IPS DF 4.7 (cell line): ENCODE data around the gene ERLIN1.

Experiments used
- DNase-seq: peaks from one replicate; pipeline ENCODE4 v3.0.0-alpha.2; 2013; ENCODE audit warnings: low spot score; ENCODE audit errors: extremely low read depth

The ERLIN1 gene

GRCh38 chr10:100185364-100186252, at the start of gene ERLIN1:
Gene ERLIN1, minus strand, starts transcription at chr10:100186029. Its CDS starts 403 bp downstream, at chr10:100185626.
- DNase-seq, result no peak

- DNase-seq, result no peak
These were observed 46.3 kb upstream of the ERLIN1 start for GRCh38 chr10:100232101-100232500.

GRCh38 chr10:100229819-100230422, 44.1 kb upstream of the ERLIN1 start:
- no peak for DNase-seq

GRCh38 chr10:100223879-100224278, 38.0 kb upstream of the ERLIN1 start:
- DNase-seq, result no peak

DNA sequence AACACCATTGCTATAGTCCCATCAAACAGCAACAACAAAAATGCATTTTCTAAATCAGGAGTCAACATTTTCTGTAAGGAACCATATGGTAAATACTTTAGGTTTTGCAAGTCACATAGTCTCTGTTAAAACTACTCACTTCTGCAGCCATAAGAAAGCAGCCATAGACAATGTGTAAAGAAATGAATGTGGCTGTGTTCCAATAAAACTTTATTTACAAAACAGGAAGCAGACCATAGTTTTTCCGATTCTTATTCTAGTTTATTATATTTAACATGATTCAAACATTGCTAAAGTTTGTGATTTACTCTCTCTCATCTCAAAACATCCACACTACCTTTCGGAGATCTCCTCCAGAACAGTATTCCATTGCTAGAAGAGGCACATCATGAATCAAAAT, 36.7 kb upstream of the ERLIN1 start:
- DNase-seq, result no peak

- DNase-seq, result no peak
These were observed 30.2 kb upstream of the ERLIN1 start for GRCh38 chr10:100216006-100216405.

GRCh38 chr10:100209303-100209702, 23.5 kb upstream of the ERLIN1 start:
- DNase-seq, result no peak

- DNase-seq, result no peak
These were observed 22.4 kb upstream of the ERLIN1 start for GRCh38 chr10:100208276-100208675.

DNA sequence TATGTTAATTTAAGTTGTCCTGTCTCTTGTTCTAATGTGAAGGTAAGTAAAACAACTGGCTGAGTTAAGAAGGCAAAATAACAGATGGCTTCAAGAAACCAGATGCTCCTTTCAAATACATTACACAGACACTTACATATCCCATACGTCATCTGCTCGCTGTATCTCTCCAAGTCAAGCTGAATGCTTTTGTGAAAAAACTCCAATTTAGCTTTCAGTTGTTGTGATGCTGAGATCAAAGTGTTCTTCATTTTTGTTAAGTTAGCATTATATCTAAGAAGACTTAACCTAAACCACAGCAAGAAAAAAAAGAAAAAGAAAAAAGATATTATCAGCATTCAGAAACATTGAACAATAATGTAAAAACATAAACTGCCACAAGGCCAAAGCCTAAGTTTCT, 18.5 kb upstream of the ERLIN1 start:
- DNase-seq, result no peak

- no peak for DNase-seq
These were observed 15.7 kb upstream of the ERLIN1 start for GRCh38 chr10:100201549-100201948.

GRCh38 chr10:100194711-100195110, 8.9 kb upstream of the ERLIN1 start:
- no peak for DNase-seq

DNA sequence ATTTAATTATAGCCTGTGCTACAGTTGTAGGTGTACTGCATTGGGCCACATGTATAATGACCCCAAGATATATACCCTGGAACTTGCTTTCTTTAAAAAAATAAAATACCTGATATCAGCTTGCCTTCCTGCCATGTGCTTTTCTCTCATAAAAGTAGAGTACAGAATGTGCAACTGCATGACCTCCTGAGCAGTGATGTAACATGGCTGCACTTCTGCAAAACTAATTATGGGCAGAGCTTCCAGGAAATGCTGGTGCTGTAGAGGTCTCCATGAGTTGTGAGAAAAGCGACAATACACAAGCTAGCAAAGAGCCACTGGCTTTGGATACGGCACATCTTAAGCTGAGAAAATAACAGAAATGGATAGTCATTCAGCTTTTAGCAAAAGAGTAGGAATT, 6.5 kb upstream of the ERLIN1 start:
- no peak for DNase-seq

DNA sequence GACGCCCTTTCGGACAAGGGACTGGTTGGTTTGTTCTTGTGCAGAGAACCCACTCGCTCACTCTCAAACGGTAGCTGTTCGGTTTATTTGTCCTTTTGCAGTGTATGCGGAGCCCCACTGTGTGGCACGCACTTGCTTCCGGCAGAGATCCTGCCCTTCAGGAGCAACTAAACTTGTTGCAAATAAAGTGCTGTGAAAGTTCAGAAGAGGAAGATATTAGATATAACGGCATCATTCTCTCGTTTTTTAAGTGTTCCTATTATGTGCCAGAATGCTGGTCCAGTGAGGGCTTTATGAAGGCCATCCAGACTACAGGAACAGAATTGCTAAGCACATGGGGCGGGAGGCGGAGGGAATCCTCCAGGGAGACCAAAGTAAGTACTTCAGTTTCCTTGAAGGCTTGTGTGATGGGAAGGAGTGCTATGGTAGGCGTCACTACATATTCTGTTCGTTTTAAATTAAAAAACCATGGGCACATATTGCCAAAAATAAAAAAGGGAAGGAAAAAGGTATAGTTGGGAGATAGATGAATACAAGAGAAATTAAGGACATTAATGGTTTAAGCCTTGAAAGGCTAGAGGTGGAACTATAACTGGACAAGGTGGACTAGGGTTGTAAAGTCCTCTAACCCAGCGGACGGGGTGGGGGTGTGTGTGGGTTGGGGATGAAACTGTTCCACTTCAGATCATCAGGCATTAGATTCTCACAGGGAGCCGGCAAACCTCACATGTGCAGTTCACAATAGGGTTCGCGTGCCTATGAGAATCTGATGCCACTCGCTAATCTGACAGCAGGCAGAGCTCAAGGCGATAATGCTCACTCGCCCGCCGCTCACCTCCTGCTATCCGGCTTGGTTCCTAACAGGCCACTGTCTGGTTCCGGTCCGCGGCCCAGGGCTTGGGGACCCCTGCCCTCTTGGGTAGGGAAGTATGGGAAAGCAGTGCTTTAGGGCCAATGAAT, 704 bp upstream of the ERLIN1 start:
- DNase-seq, result no peak

DNA sequence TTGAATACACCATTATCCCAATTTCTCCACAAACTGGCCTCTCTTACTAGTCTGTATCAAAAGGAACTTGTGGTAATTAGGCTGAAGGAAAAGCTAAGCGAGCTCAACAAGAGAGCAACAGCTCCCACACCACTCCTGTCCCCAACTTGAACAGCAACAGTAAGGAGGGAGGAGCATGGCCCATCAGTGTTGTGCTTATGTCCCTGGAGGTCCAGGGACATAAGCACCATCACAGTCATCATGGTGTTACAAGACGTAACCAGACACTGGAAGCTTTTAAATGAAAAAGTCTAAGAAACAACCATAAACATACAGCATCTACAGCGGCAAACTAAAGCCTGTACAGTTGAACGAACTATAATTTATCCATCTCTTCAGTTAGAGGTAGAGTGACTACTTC, 989 bp downstream of the ERLIN1 start:
- DNase-seq, result no peak

DNA sequence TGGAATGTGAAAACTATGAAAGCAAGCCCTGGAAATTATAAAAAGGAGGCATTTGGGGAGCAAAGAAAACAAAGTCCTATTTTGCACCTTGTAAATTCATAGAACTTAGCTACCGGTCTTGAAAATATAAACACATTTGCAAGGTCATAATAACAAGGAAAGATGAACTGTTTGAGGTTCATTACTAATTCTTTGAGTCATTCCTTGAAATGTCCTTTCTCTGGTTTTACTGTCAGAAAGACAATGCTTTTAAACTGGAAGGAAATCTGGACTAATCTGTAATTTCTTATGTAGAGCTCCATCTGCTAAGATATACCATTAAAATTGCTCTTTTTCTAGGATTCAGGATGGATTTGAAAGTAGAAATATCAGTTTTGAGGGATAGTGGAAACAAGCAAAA, 1.4 kb downstream of the ERLIN1 start:
- no peak for DNase-seq

GRCh38 chr10:100183481-100183880, 2.3 kb downstream of the ERLIN1 start:
- DNase-seq, result no peak

DNA sequence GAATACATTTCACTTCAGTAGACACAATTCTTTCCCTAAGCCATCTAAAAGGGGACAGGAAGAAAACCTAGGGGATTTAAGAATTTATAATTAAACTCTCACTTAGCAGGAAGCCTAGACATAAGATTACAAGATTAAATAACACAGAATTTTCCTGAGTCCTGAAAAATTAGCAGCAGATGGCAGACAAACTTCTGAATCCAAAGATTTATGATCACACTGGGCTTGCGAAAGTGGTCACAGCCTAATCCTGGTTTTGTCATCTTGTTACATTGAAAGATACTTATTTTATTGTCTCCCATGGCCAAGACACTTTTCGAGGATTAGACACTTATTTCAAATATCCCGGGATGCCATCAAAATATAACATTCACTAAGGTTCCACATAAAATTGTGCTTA, 2.9 kb downstream of the ERLIN1 start:
- DNase-seq, result no peak

GRCh38 chr10:100182281-100182680, 3.5 kb downstream of the ERLIN1 start:
- DNase-seq, result no peak

GRCh38 chr10:100175875-100176274, 10.0 kb downstream of the ERLIN1 start:
- DNase-seq, result no peak

DNA sequence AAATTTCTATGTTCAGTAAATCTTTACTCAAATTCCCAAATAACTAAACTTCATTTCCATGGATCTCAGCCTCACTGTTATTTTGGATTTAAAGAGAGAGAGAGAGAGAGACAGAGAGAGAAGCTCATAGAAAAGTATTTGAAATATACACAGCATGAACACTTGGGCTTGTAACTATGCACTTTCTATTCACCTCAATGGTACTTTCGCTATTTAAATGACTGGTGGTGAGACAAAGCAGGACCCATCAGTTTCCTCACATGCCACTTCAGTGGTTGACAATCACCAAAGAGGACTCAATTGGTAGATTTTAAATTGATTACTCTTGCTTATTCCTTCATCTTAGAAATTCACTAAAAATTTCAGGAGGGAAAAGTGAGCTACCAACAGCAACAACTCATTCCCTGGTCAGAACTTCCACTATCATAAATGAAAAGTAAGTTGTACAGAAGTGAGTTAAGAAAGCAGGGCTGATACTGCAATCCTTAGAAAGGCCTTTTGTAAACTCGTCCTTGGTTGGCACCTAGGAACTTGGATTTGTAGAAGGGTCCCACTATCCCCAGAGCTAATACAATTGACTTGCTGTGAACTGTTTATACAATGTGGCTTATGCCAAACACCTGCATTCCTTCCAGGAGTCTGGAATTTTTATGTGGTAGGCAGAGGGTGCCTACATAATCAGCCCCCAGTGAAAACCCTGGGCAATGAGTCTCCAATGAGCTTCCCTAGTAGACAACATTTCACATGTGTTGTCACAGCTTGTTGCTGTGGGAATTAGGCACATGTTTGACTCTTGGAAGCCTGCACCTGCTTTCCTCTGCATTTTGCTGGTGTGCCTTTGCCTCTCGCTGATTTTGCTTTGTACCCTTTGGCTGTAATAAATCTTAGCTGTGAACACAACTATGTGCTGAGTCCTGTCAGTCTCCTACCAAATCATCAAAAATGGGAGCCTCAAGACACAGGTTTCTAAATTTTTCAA, 10.8 kb downstream of the ERLIN1 start:
- no peak for DNase-seq

DNA sequence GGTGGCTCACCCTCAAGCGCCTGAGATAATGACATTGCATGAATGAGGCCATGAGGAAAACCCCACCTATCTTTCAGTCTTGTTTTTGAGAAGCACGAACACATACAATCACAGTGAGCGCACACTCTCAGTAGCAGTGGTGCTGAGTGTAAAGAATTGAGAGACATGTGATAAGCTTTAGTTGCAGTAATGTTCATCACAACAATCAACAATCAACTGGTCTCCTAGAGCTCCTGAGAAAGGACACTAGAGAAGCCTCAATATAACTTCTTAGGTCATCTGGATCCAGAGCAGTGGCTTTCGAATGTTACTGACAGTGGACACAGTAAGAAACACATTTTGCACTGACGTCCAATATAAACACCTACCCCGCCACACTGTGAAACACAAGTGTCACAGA, 12.8 kb downstream of the ERLIN1 start:
- no peak for DNase-seq
